Right lobe of liver (tissue), 6 donors: Measurements from ENCODE around the gene DIP2C. TPM values are rescaled to one million over a fixed set of nuclear protein-coding genes. Genes with fewer than 3 reads are reported as not detected.

Source experiments
- ATAC-seq, 4 donors: fragments of 200-7000 bp; cut with Tn5 transposase; one replicate each; pipeline ENCODE4 v1.9.1; 2020; ENCODE audit warnings: mild to moderate bottlenecking in 4 of 4, moderate library complexity in 4 of 4
- DNase-seq, 3 donors: peaks; one replicate each; pipeline ENCODE4 v3.0.0-alpha.2; 2020
- H3K27ac ChIP-seq, 3 donors: fragments of 200-600 bp; one replicate each; pipeline ENCODE4 v1.8.0; 2022
- H3K27me3 ChIP-seq, 2 donors: fragments of 200-600 bp; one replicate each; pipeline ENCODE4 v1.8.0; 2022
- H3K36me3 ChIP-seq, 4 donors: fragments of 200-600 bp; sonication (generic) in 1 of 4; one replicate each; pipeline versions ENCODE4 v1.5.1 to v1.8.0; 2017 to 2022; ENCODE audit warnings: control low read depth in 1 of 4
- H3K4me1 ChIP-seq, 4 donors: fragments of 200-600 bp; sonication (generic) in 1 of 4; one replicate each; pipeline versions ENCODE4 v1.5.1 to v1.8.0; 2017 to 2022; ENCODE audit warnings: control low read depth in 1 of 4
- H3K4me3 ChIP-seq, 3 donors: fragments of 200-600 bp; one replicate each; pipeline ENCODE4 v1.8.0; 2022
- H3K9me3 ChIP-seq, 4 donors: fragments of 200-600 bp; sonication (generic) in 1 of 4; one replicate each; pipeline versions ENCODE4 v1.5.1 to v1.8.0; 2017 to 2022; ENCODE audit warnings: control low read depth in 1 of 4
- CTCF ChIP-seq, 4 donors: fragments of 200-600 bp in 3 of 4; fragments of 450-650 bp in 1 of 4; IDR thresholded peaks; one replicate each; pipeline versions ENCODE4 v1.5.1 to v1.8.0; 2016 to 2022; ENCODE audit warnings: antibody characterized with exemption in 4 of 4, mild to moderate bottlenecking in 2 of 4
- POLR2A ChIP-seq: fragments of 450-650 bp; IDR thresholded peaks from one replicate; pipeline ENCODE4 v1.6.1; 2017; ENCODE audit warnings: antibody characterized with exemption, mild to moderate bottlenecking
- WGBS: methylation state at CpG from one replicate; pipeline ENCODE4 v1.1.6; 2018; ENCODE audit warnings: low coverage, low lambda C conversion rate; ENCODE audit not compliant: insufficient coverage; ENCODE audit errors: missing lambda C conversion rate; 5-methylcytosine and 5-hydroxymethylcytosine counted together
- intact Hi-C, 2 donors: fragments of 100-400 bp; cut with DNase I; formaldehyde crosslinking; loops; one replicate each; pipeline versions ENCODE4 v1.11.2 to v1.14.1; 2022
- total RNA-seq, 6 experiments: library from RNA; depleted of rRNA in 2 of 6; stranded (reverse); fragments of >200 nt in 2 of 6; fragmentation: NEBNext Ultra II Directional in 3 of 6; extraction: Animal tissue kit (Norgen Biotek cat#: 25700) in 3 of 6; gene quantifications; one replicate each; pipeline versions ENCODE4 v1.1.0 to v1.2.4, GENCODE V29; 2016 to 2023
- donor health status: DM: no; HTN: yes; CAD: no.
- donor health status: DM: no; HTN: no; CAD: no.
- donor health status: DM: no; HTN: no; CAD: no.
- donor health status: DM: no; HTN: yes; CAD: no.
- donor health status: DM: no; HTN: yes; CAD: no.

Gene DIP2C
- total RNA-seq, 6 experiments from 2014 or later: 8.0 to 13.5 (median 11.7) TPM

GRCh38 chr10:558891-559766 is 130.3 kb downstream of the DIP2C start:
- no peaks in the 10 kb centered on the region for H3K9me3 ChIP-seq
- intact Hi-C loops: no loop called here
- peaks cover 0 to 5% (median 0%) of the 10 kb centered on the region in 4 donors for H3K4me1 ChIP-seq
- ATAC-seq (no peak), DNase-seq (no peak)
- H3K27ac ChIP-seq: no peak overlapping the region
- H3K27me3 ChIP-seq: no peaks in the 10 kb centered on the region
- 59% methylated on average over 4 of the region's 19 CpGs for WGBS
- no peak for TF ChIP-seq CTCF (IDR thresholded peaks at IDR 0.05)
- TF ChIP-seq POLR2A: no peak
- H3K4me3 ChIP-seq: no peak overlapping the region
- no peaks in the 10 kb centered on the region for H3K36me3 ChIP-seq

- peaks cover 0 to 5% (median 0%) of the 10 kb centered on the region in 4 donors for H3K4me1 ChIP-seq
- no peaks in the 10 kb centered on the region for H3K36me3 ChIP-seq
- no peak for ATAC-seq
- TF ChIP-seq CTCF (IDR thresholded peaks at IDR 0.05): no peak
- TF ChIP-seq POLR2A: no peak
- 95% methylated on average over 3 of the region's 17 CpGs for WGBS
- DNase-seq: no peak
- intact Hi-C loops: no loop called here
- no peak overlapping the region for H3K4me3 ChIP-seq
- H3K27me3 ChIP-seq: no peaks in the 10 kb centered on the region
- no peaks in the 10 kb centered on the region for H3K9me3 ChIP-seq
- no peak overlapping the region for H3K27ac ChIP-seq
These were observed 131.1 kb downstream of the DIP2C start for GRCh38 chr10:558364-558763.

- no peak for TF ChIP-seq POLR2A
- no peak for TF ChIP-seq CTCF (IDR thresholded peaks at IDR 0.05)
- DNase-seq: no peak
- Histone ChIP-seq H3K36me3 (no peaks in the 10 kb centered on the region), H3K9me3 (no peaks in the 10 kb centered on the region), H3K4me3 (no peak overlapping the region), H3K27me3 (no peaks in the 10 kb centered on the region), H3K27ac (no peak overlapping the region), H3K4me1 (peaks cover 0 to 5% (median 0%) of the 10 kb centered on the region in 4 donors)
- no peak for ATAC-seq
- 61% methylated on average over 6 of the region's 10 CpGs for WGBS
- intact Hi-C loops: no loop called here
These were observed 131.6 kb downstream of the DIP2C start for GRCh38 chr10:557792-558328.

GRCh38 chr10:556971-557637 is 132.4 kb downstream of the DIP2C start:
- ATAC-seq (no peak), DNase-seq (no peak)
- Histone ChIP-seq H3K4me1 (peaks cover 0 to 5% (median 0%) of the 10 kb centered on the region in 4 donors), H3K27ac (no peak overlapping the region), H3K27me3 (no peaks in the 10 kb centered on the region), H3K36me3 (no peaks in the 10 kb centered on the region), H3K9me3 (no peaks in the 10 kb centered on the region), H3K4me3 (no peak overlapping the region)
- 73% methylated on average over 4 of the region's 14 CpGs for WGBS
- intact Hi-C loops: no loop called here
- TF ChIP-seq POLR2A: no peak
- no peak for TF ChIP-seq CTCF (IDR thresholded peaks at IDR 0.05)
